Skin of body (tissue), 2 donors: Measurements from ENCODE around the gene ZC3H13. TPM values are rescaled to one million over a fixed set of nuclear protein-coding genes. Genes with fewer than 3 reads are reported as not detected.

Source experiments
- DNase-seq: peaks from one replicate; lab custom pipeline; 2025; lab: John Stamatoyannopoulos, UW
- total RNA-seq: library from RNA; depleted of rRNA; stranded (reverse); fragments of >200 nt; gene quantifications from one replicate; pipeline ENCODE4 v1.2.3, GENCODE V29; 2014

ZC3H13 gene
- total RNA-seq, 1 donor from 2014 or later: 30.0 TPM

GRCh38 chr13:46071590-46072249 is 19.2 kb upstream of the ZC3H13 start:
- DNase-seq: no peak

- no peak for DNase-seq
Observed at GRCh38 chr13:46063292-46063691, 10.7 kb upstream of the ZC3H13 start.

DNA sequence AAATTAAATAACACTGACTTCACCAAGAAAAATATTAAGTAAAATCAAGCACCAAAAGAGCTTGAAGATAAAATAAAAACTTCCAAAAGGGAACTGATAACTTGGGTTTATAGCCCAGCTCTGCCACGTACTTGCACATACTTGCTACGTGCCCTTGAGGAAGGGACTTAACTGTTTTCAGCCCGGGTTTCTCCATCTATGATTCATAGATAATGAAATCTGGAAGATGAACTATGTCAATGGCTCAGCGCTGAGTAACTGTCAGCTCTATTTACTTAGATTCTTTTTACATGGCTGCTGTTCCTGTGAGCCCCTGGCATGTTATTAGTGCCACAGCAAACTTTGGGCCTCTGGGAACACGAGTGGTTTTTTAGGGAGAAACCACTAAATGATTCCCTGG is 9.6 kb upstream of the ZC3H13 start:
- DNase-seq: no peak

GRCh38 chr13:46059405-46059804 is 6.9 kb upstream of the ZC3H13 start:
- DNase-seq: no peak

DNA sequence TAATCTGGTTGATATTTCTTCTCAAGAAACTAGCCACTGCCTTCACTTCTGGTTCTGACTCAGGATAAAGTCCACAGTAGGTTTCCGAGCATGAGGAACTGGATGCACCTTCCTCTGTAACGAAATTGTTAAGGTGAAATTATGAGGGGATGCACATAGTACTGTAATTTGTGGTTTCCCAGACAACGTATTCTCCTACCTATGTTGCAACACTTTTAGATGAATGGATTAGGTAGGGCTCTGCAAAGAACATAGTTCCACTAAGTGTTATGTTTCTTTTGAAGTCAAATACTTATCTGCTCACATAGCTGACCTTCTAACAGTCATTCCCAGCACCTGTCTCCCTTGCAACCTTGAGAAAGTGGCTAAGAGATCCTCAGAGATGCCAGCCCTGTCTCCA is 5.7 kb upstream of the ZC3H13 start:
- no peak for DNase-seq

DNA sequence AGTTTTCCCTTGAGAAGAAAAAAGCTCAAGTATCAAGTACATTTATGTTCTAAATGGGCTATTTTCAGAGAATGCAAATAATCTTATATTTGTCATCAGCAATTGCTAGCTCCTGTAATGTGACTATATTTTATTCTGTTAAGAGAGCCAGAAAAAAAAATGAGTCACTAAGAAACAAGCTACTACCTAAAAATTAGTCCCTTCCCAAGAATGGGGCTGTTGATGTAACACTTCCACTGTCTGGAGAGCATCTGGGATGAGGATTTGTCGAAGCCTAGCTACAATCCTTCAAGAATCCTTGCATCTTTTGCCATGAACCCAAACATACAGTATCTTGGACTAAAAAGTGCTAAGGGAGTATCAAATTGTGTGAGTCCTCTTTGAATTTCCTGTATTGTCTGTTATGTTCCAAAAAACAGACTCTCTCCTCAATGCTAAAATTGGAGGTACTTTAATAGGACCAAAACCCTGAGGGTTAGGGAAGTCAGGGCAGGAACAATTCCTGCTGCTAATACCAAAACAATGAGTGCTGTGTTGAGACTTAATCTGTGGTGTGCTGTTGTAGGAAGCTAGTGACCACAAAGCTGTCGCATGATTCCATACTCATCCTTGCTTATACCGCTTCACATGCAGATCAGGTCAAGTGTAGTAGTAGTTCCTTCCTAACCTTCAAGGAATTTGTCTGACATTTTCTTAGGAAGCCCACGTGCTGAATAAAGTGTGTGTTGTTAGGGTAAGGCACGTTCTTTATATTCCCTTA is 4.9 kb upstream of the ZC3H13 start:
- no peak for DNase-seq

GRCh38 chr13:46053162-46054012 is 841 bp upstream of the ZC3H13 start:
- peak; percentile 2 for DNase-seq

- DNase-seq: peak; percentile 28
Observed at GRCh38 chr13:46051968-46052318, 603 bp downstream of the ZC3H13 start.

DNA sequence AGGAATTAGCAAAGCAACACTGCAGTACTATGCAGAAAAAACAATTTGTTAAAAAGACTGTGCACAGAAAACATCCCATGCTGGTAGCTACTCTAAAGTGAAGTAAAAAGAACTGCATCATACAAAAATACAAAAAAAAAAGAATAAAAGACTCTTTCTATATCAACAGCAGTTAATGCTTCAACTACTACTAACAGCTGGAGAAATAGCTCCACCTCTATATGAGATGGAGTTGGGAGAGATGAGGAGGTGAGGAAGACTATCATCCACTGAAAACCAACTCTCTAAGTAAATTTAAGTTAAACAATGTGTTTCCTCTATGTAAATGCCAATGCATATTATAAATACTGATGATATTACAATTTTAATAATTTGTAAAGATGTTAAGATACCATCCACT is 1.8 kb downstream of the ZC3H13 start:
- no peak for DNase-seq

- DNase-seq: no peak
Observed at GRCh38 chr13:46045424-46045823, 7.1 kb downstream of the ZC3H13 start.

DNA sequence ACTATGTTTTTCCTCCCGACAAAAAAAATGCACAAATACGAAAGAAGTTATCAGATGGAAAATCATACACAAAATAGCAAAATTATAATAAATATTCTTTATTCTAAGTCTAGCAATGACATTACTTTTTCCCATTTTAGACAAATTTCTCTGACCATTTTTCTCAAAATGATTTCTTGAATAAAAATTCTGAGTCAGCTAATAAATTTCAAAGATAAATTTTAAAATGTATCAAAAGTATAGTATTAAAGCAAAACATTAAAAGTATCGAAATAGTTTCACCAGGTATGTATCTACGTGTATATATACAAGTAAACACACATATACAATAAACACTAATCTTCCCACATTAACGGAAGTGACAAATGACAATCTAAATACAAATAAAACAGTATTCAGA is 8.9 kb downstream of the ZC3H13 start:
- DNase-seq: no peak

DNA sequence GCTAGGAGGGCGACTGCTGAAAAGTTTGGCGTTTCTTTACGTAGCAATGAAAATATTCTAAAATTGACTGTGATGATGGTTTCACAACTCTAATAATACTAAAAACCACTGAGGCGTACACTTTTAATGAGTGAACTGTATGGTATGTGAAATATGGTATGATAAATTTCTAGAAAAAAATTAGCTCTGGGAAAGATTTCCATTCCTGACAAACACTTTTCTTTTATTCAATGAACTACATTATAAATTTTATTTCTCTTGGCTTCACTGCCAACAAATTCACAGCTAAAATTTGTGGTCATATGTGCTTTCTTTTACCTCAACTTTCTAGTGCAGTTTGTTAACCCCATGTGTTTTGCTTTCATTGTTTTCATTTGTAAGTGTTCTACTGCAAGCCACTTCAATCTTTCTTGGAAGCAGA is 11.1 kb downstream of the ZC3H13 start:
- no peak for DNase-seq

DNA sequence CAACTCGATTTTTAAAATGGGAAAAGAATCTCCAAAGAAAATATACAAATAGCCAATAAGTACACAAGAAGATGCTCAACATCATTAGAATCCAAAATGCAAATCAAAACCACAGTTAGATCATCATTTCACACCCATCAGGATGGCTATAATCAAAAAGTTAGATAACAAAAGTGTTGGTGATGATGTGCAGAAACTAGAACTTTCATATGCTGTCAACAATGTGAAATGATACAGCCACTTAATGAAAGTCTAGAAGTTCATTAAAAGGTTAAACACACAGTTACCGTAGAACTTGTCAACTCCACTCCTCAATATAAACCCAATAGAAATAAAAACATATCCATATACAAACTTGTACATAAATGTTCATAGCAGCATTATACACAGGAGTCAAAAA is 11.8 kb downstream of the ZC3H13 start:
- DNase-seq: no peak

DNA sequence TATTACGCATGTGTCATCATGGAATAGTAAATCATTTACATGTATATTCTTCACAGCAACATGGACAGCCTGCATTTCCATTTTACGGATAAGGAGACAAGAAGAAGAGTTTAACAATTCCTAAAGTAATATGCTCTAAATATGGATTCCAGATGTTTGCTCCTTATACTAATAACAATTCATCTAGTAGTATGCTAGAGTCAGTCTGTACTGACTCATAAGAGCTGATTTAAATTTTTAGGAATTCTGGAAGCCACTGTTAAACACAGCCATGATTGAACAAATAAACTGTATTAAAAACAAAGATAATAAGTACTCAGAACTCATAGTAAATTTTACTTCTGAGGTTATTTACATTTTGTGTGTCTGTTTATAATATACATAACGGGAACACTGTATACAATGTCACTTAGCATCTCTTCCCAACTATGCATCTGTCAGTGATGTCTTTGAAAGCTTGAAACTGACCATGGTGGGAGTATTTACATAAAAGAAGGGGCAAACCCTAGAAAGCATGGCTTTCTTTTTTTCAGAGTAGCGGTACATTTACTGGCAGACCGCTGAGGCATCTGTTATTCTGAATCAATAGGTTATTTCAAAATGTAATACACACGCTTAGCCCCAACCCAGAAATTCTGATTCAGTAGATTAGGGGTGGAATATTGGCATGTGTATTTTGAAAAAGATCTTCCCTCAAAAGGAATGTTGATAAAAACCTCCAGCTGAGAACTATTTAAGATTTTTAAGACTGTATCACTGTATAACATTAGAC is 12.9 kb downstream of the ZC3H13 start:
- peak; percentile 57 for DNase-seq

- DNase-seq: no peak
Observed at GRCh38 chr13:46038296-46038695, 14.2 kb downstream of the ZC3H13 start.

- DNase-seq: no peak
Observed at GRCh38 chr13:46035066-46035465, 17.5 kb downstream of the ZC3H13 start.

DNA sequence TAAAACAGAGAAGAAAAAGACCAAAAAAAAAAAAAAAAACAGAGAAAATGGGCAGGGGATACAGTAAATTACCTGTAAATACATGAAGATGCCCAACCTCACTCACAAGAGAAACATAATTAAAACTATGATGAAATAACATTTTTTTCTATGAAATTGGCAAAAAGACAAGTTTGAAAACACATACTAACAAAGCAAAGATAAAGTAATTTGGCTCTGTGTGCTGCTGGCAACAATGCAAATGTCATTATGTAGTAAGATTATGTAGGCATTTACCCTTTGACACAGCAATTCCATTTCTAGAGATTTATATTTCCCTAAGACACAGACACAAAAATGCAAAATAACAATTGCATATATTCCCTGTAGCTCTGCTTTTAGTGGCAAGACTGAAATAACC is 20.2 kb downstream of the ZC3H13 start:
- DNase-seq: no peak

GRCh38 chr13:46031581-46032263 is 20.8 kb downstream of the ZC3H13 start:
- DNase-seq: no peak

DNA sequence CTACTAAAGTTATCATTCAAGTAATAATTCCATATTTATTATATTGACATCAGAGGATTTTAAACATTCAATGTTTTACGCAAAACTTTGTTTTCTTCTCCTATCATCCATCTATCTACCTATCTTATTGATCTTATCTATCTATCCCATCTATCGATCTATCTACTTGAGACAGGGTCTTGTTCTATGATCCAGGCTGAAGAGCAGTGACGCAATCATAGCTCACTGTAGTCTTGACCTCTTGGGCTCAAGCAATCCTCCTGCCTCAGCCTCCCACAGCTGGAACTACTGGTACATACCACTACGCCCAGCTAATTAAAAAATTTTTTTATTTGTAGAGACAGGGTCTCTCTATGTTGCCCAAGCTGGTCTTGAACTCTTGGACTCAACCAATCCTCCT is 27.4 kb downstream of the ZC3H13 start:
- no peak for DNase-seq

GRCh38 chr13:46022481-46022880 is 30.1 kb downstream of the ZC3H13 start:
- DNase-seq: no peak

DNA sequence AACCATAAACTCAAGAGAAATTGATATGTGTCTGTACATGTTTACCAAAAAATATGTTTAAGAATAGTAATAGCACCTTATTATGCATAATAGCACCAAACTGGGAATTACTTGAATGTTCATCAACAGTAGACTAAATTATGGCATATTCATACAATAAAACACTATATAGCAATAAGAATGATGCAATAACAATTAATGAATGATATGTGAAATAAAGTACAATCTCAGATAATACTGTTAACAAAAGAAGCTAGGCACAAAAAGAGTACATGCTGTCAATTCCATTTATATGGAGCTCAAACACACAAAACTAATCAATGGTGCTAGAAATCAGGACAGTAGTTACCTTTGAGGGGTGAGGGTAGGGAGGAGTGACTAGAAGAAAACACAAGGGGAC is 36.3 kb downstream of the ZC3H13 start:
- no peak for DNase-seq
